LNCAP (cell line): Measurements from ENCODE around the gene PLCXD1.

ENCODE experiments used
- TF ChIP-seq, protein P1 (sequence below): fragments of 450-650 bp; IDR thresholded peaks from 2 replicates; pipeline ENCODE4 v1.5.1; 2017; ENCODE audit warnings: mild to moderate bottlenecking

Gene PLCXD1

DNA sequence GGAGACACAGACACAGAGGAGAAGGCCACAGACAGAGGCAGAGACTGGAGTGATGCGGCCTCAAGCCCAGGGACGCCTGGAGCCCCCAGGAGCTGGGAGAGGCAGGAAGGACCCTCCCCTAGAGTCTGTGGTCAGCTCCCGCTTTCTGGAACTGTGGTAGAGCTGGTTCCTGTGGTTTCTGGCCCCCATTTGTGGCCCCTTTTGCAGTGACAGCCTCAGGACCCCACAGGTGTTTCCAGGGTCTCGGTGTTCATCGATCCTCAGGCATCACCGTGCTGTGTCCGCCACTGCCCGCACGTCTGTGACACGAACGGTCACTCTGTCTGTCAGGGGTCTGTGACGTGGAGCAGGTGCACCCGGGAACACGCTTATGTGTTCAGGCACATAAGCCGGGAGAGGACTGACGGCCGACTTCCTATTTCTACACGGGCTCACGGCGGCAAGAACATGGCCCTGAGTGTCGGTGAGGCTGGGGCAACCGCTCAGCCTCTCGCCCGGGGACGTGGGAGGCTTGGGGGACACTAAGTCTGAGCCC is 29.5 kb downstream of the PLCXD1 start:
- TF ChIP-seq, protein P1, sequence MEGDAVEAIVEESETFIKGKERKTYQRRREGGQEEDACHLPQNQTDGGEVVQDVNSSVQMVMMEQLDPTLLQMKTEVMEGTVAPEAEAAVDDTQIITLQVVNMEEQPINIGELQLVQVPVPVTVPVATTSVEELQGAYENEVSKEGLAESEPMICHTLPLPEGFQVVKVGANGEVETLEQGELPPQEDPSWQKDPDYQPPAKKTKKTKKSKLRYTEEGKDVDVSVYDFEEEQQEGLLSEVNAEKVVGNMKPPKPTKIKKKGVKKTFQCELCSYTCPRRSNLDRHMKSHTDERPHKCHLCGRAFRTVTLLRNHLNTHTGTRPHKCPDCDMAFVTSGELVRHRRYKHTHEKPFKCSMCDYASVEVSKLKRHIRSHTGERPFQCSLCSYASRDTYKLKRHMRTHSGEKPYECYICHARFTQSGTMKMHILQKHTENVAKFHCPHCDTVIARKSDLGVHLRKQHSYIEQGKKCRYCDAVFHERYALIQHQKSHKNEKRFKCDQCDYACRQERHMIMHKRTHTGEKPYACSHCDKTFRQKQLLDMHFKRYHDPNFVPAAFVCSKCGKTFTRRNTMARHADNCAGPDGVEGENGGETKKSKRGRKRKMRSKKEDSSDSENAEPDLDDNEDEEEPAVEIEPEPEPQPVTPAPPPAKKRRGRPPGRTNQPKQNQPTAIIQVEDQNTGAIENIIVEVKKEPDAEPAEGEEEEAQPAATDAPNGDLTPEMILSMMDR: no peak

- TF ChIP-seq, protein P1: no peak
Measured at GRCh38 chrX:311156-312129, 30.3 kb downstream of the PLCXD1 start.

DNA sequence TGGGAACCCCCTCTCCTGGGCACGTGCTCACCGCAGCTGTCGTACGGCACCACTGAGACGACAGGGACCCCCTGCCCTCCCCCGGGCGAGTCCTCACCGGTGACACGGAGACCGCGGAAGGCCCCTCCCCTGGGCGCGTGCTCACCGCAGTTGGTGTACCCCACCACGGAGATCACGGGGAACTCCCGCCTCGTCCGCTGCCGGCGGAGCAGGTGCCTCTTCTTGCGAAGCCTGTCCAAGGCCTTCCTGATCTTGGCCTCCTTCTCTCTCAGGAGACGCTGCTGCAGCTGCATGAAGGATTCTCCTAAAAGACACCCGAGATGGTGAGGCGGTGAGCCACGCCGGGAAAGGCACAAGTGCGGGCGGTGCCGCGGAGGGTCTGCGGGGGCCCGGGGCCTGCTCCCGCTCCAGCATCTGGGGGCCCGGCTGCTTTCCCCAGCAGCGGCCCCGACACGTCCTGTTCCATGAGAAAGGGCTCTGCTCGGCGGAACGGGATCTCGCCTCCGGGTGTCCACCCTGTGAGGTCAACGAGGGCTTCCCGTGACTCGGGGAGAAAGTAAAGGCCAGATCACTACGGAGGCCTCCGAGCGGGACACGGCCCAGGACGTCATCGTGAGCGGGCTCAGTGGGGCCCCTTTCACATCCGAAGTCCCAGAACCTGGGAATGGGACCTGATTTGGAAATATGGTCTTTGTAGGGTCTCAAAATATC is 31.6 kb downstream of the PLCXD1 start:
- TF ChIP-seq, protein P1: no peak

GRCh38 chrX:313546-313945 is 32.4 kb downstream of the PLCXD1 start:
- TF ChIP-seq, protein P1: no peak

DNA sequence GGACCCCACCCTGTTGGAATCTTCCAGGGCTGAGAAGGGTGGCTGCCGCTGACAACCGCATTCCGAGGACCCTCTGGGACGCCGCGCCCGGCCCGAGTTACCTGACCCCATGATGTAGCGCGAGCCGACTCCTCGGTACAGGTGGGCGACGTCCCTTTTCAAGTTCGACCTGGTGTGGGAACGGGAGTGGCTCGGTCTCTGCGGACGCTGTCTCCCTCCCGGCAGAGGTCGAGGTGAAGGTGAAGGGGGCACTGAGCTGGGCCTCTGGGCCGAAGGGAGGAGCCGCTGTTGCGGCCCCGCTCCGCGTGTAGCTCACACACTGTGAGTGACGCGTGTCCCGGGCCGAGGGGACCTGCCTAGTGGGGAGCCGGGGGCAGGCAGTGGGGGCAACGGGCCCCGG is 32.9 kb downstream of the PLCXD1 start:
- TF ChIP-seq, protein P1: no peak

GRCh38 chrX:314781-315595 is 33.8 kb downstream of the PLCXD1 start:
- TF ChIP-seq, protein P1: no peak
